GM18517 (cell line): ENCODE data around the gene CNN2.
"Not testable (repeated sequence)": the region's sequence is repeated elsewhere in the genome, so short reads cannot be mapped to it uniquely, and the experiment has no call there.

Experiments used
- ATAC-seq: cut with Tn5 transposase; IDR thresholded peaks from one replicate; pipeline ENCODE4 v1.9.1; 2021; ENCODE audit warnings: mild to moderate bottlenecking, moderate library complexity; ENCODE audit not compliant: unreplicated experiment

CNN2 gene

GRCh38 chr19:1010586-1011510 is 15.6 kb upstream of the CNN2 start:
- ATAC-seq: no peak

GRCh38 chr19:1011831-1012333 is 14.5 kb upstream of the CNN2 start:
- ATAC-seq: no peak

- ATAC-seq: no peak
Measured at GRCh38 chr19:1012334-1012733, 14.1 kb upstream of the CNN2 start.

- ATAC-seq: no peak
Measured at GRCh38 chr19:1013218-1013617, 13.2 kb upstream of the CNN2 start.

GRCh38 chr19:1014161-1015060 is 12.0 kb upstream of the CNN2 start:
- ATAC-seq: no peak

GRCh38 chr19:1015061-1015781 is 11.2 kb upstream of the CNN2 start:
- ATAC-seq: no peak

- no peak for ATAC-seq
Measured at GRCh38 chr19:1015782-1016646, 10.4 kb upstream of the CNN2 start.

GRCh38 chr19:1016647-1017114 is 9.7 kb upstream of the CNN2 start:
- ATAC-seq: no peak

- ATAC-seq: no peak
Measured at GRCh38 chr19:1017115-1017905, 9.1 kb upstream of the CNN2 start.

- ATAC-seq: no peak
Measured at GRCh38 chr19:1017906-1018305, 8.5 kb upstream of the CNN2 start.

- ATAC-seq: no peak
Measured at GRCh38 chr19:1018393-1018792, 8.0 kb upstream of the CNN2 start.

- no peak for ATAC-seq
Measured at GRCh38 chr19:1018932-1019615, 7.3 kb upstream of the CNN2 start.

GRCh38 chr19:1019616-1019961 is 6.8 kb upstream of the CNN2 start:
- no peak for ATAC-seq

- ATAC-seq: no peak
Measured at GRCh38 chr19:1019980-1020867, 6.2 kb upstream of the CNN2 start.

GRCh38 chr19:1020868-1021425 is 5.5 kb upstream of the CNN2 start, which contains the start of gene TMEM259:
Gene TMEM259, minus strand, starts transcription at chr19:1021123. Its CDS starts 127 bp downstream, at chr19:1020996.
- ATAC-seq: peak; percentile 75

GRCh38 chr19:1023883-1024188 is 2.6 kb upstream of the CNN2 start:
- ATAC-seq: not testable (repeated sequence)

- ATAC-seq: not testable (repeated sequence)
Measured at GRCh38 chr19:1025080-1025479, 1.3 kb upstream of the CNN2 start.
